Limb (tissue), 2 donors: Measurements from ENCODE around the gene RHOH.
A peak's percentile ranks its signal among the peaks of the same experiment; 100 is the strongest.

Source experiments
- DNase-seq, 2 donors: peaks; one replicate each; pipeline ENCODE4 v3.0.0-alpha.2; 2016; ENCODE audit errors: extremely low spot score in 2 of 2

The RHOH gene

DNA sequence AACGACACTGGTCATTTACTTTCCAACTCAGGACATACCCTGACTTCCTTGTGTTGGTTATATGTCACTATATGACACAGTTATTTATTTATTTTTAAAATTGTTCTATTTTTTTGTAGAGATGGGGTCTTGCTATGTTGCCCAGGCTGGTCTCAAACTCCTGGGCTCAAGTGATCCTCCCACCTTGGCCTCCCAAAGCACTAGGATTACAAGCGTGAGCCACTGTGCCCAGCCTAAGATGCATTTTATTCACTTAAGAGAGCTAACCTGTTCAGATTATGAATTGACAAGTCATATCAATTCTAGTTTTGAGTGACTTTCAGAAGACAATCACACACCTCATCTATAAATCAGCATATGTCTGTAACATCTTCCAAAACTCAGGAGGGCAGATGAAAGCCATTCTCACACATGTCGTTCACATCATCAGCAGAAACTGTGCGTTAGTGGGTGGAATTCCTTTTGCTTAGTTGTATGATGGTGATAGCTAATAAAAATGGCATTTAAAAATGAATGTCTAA, 9.4 kb upstream of the RHOH start:
- no peak for DNase-seq

DNA sequence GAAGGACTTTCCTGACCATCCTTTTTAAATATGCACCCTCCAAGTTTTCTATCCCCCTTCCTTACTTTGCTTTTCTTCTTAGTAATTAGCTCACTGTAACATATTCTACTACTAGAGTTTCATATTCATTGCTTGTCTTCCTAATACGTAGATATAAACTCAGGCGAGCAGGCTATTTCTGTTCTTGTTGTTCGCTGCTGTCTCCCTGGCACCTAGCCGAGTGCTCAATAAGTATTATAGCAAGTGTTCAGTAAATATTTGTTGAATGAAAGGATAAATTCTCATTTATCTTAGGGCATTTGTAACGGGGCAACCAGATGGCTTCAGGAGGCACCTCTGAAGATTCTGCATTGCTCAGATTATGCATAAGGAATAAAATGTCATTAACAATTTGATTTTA, 6.8 kb upstream of the RHOH start:
- peak in 1 of 2 donors; percentile 24 for DNase-seq

DNA sequence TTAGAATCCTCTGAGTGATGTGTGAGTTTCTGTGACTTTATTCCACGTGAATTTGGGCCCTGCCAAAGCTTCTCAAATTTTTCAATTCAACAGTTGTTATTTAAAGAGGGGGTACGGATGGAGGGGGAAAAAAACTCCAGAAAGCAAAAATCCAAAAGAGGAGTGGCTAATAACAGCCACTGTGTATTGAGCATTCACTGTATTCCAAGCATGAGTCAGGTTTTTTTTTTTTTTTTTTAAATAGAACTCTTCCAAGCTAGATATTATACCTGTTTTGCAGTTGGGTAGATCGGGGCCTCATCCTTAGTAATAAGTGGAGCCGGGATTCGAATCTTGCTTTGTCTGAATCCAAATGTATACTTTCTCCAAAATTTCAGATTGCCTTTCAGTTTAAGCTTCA, 6.4 kb upstream of the RHOH start:
- no peak for DNase-seq

DNA sequence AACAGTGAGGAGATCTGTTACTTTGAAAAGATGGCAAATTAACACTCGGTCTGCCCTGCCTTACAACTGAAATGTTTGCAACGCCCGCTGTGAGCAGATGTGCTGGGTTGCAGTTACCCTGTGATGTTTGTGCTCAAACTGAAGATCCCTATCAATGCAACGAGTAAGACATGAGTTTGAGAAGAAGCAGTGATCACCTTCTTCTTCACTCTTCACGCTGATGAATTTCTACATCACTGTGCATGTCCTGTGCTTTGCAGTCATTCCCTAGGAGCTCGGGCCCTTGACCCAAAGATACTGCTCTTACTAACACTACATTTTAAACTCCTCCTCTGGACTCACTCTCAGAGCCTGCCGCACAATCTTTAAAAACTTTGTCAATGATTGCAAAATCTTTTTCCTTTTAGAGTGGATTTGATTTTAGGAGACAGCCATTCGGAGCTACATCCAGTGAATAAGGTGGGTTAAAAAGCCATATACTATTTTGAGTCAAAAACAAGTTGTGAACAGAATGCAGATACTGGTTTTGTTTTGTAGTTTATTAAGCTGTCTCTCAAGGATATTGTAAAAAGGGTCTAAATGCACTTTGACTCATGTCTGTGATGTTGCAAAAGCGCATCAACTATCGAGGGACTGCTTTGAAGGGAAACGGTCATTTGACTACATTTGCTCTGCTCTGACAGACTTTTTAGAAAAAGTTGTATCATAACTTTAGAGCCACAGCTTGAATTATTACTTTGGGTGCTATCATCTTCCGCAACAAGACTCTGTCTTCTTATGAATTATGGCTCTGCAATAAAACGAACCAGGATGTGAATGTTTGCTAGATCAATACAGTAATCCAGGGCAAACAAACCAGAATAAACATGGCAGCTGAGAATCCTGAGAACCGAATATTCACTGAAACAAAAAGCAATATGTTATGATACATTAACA, 5.7 kb upstream of the RHOH start:
- no peak for DNase-seq

DNA sequence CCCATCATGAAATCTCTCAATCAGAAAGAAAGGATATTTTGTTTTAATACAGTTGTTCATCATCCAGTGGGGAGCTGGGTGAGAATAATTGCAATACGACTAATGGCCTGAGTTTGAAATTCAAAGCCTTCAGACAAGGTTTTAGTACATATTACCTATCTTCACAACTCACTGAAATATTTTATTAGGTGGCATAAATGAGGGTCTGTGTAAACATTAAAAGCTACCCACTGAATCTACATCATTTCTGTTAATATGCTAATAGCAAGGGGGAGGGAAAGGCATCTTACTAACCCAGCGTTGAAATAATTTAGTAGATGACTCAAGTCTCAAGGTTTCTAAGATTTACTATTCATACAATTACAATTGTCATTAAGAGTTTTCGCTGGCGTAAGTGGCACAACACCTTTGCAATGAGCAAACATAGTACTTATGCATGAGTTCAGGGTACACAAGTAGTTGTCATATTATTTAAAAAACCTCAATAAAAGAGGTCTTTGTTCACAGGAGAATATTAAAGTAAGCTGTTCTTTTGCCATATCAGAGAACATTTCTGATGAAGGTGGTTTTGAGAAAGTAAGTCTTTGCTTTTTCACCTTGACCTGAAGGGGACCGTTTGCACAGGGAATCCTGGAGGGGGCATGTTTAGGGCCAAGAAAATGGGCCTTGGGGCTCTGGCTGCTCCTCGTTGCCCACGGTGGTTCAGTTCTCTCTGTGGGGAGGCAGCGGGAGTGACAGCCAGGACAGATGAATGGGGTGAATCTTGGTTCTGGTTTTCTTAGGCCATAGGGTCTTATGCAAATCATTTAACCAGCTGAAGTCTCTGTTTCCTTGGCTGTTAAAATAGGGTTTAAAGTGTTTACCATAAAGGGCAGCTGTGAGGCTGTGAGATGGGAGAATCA, 4.5 kb upstream of the RHOH start:
- no peak for DNase-seq

DNA sequence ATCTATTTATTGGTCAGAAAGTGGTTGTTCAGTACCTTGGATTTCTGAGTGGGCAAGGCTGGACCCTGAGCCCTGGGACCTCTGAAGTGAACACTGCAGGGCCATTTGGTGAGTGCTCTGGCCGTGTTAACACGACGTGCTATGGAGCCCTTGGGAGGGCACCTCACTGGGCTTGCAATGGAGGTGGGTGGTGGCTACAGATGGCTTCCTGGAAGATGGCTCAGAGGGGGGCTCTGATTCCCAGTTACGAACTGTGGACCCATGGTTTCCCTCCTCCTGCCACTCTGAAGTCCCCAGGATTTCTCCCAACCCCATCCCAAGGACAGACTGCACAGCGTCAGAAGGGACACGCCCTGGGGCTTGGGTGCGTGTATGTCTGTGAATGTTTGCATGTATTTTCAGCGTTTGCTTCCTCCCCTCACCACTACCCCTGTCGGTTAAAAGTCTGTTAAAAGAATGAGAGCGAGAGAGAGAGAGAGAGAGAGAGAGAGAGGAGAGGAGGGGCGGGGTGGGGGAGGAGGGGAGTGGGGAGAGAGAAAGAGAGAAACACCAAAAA, 3.7 kb upstream of the RHOH start:
- no peak for DNase-seq

DNA sequence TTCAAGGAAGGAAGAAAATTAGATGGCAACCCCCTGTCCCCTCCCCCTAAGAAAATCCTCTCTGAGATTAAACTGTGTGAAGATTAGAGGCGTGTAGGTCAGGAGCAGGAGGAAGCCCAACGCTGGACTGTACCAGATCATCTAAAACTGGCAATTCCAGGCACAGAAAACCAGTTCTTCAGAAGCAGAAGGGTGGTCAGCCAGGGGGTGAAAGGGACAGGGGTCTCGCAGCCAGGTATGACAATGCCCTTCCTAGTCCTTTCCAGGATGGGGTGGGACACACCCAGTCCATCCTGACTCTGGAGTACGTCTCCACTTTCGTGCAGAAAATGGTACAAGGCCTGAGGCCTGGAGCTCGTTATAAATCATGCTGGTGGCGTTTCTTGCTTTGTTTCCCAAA, 3.3 kb upstream of the RHOH start:
- no peak for DNase-seq

DNA sequence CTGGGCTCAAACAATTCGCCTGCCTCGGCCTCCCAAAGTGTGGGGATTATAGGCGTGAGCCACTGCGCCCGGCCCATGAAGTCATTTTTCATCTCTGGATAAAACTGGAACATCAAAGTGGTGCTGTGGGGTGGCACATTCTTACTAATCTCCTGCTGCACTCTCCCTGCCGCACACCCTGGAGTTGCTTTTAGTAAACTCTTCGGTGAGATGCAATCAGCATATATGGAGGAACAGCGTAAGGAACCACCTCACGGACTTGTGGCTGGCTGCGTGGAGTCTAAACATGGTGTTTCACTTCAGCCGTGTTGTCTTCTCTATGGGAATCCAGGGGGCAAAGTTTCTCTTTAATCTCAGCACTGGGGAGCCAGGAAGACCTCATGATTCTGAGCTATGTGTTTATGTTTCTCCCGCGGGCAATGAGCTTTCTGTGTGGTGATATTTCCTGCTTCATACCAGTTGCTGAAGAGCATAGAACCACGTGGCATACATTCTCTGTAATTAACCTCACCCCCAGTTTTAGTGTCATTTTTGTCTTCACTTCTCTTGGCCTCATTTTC, 2.1 kb upstream of the RHOH start:
- DNase-seq: no peak

DNA sequence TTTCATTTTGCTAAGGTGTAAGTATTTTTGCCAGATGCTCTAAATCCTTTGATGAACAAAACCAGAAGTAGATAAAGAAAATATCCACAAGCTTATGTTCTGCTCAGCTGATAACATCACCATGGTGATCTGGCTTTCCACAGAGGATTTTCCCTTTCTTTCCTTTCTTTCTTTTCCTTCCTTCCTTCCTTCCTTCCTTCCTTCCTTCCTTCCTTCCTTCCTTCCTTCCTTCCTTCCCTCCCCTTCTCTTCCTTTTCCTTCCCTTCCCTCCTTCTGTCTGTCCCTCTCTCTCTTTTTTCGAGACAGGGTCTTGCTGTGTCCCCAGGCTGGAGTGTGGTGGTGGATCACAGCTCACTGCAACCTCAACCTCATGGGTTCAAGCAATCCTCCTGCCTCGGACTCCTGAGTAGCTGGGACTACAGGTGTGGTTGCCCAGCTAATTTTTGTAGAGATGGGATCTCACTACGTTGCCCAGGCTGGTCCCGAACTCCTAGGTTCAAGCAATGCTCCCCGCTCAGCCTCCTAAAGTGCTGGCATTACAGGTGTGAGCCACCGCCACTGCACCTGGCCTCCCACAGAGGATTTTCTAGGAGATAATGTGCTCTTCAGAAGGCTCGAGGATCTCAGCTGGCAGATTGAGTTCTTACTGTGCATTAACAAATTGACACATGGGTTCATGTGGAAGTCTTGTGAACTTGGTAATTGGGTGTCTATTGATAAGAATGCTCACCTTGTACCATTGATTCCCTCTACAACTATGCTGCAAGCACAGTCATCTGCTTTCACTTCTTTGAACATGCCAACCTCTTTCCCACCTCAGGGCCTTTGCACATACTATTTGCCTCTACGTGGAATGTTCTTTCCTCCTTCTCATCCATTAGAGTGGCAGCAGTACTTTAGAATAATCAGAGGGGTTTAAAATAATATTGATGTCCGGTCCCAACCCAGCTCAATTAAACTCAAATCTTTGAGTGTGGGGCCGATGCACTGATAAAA, 1.4 kb upstream of the RHOH start:
- DNase-seq: no peak

DNA sequence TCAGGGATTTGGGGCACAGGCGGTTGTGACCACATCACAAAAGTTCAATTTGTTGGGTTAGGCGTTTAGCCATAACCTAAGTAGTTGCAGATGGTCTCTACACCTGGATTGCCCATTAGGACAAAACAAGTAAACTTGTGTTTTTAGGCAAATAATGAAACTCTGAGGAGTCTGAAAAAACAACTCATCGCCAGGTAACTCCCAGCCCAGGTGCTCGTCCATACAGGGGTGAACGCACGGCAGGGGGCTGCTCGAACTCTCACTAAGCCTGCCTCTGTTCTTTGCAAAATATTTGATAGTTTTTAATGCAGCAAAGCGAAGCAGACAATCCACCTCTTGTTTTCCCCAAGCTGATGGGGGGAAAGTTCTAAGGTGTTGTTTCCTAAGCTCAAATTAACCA, 559 bp upstream of the RHOH start:
- no peak for DNase-seq

DNA sequence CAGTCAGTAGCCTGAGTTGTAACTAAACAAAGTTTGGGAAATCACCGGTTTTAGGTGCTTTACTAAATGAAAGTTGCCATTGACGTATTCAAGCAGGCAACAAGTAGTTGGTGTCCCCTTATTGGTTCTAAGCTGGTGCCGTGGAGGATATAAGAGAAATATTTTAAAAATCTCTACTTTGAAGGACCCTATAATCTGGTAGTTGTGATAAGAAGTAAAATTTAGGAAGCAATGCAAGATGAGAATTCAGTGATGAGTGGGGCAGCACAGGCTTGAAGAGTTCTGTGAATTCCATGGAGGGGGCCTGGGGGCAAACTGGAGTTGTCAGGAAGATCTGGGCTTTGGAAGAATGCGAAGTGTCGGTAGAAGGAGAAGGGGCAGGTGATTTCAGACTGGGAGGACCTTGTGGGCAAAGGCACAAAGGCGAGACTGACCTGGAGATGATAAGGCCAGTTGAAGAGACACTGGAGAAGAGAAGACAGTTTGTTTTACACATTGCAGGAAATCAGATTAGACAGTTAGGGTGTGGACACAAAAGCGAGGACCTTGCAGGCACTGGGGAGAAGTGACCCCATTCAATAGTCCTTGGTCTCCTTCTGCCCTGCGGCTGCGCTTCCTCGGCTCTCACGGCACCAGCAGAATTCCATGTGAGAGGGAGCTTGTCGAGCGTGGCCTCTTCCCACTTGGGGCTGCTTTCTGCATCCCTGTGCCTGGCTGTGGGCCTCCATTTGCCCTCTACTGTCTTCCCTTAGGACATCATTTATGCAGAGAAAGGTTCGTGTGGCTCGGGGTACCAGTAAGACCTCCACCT, 1.3 kb downstream of the RHOH start:
- DNase-seq: no peak

DNA sequence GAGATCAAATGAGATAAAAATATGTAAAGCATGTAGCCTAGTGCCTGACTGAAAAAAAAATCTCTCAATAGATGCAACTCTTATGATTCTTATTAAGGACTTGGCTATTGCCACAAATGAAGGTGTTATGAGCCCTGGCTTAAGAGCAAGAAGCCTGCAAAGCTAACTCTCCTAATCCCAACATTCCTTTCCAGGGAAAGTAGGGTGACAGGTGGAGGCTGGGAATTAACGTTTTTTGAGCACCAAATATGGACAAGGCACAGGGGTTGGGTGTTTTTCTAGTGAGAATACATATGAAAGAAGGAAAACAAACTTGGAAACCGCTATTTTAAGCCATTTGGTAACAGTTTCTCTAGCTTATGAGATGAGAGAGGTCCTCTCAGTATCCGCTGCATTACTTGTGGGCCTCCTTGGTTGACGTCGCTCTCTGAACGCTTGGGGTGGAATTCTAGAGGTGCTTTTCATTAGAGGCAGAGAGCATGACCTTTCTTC, 2.4 kb downstream of the RHOH start:
- DNase-seq: no peak

DNA sequence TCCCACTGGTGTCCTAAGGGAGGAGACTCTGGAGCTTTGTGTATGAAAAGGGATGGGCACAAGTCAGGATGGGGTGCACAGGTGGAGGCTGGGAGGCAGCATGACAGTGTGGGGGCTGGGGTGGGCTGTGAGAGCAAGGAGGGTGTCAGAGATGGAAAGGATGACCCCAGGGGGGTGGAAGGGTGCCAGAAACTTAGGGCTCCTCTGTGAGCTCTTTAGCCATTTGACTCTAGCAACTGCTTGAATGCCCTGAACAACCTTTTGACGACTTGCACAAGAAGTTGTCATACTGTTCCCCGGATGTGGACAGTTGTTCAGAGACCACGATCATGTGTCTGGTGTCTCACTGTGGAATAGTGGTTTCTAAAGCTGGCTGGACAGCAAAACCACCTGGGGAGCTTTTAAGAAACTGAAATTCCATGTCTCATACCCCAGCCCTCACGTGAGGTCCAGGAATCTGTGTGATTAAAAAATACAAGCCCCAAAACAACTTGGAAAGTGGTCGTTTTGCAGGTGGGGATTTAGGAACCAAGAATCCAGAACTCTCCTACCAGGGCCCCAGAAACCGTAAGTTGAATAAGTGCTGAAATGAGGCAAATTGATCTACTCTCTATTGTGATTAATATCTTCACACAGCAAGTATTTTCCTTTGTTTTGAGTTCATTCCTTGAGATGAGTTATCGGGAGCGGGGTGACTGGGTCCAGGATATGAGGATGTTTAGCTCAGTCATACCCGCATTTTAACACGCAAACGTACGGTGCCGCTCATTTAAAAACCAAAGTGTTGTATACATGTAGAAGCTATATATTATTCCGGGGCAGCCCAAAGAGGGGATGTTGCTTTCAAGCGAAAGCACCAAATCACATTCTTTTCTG, 3.4 kb downstream of the RHOH start:
- no peak for DNase-seq

DNA sequence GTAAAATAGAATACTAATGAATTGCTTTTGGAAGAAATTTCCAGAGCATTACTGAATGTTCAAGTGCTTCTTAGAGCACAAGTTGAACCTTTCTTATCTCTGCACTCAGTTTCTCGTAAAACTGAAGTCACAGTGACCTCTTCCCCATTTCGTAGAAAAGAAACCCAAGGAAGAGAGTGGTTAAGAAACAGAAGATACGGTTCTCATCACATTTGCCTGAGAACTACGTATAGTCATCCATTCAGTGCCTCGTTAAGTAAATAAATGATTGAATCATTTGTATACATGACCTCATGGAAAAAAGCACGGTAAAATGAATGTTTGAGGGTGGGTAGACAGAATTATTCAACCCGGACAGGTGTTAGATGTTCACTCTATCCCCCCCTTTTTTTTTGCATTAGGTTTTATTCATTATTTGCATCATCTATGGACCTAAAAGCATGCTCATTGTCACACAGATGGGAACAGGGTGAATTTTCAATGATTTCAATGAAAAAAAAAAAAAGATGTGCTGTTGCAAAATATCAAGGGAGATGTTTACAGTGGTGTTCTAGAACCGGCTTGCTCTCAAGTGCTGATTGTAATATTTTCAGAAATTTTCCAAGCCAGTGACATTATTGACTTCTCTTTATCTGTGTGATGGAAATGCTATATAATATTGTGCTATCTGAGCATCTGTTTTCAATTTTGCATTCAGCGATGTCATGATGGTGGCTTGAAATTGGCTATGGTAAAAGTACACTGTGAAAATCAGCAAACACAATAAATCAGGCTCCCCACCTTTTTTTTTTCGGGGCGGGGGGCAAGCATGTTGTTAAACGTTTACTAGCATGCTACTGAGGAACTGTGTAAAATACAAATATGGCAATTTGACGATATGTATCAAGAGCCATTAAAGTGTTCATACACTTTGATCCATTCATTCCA, 4.3 kb downstream of the RHOH start:
- DNase-seq: no peak

DNA sequence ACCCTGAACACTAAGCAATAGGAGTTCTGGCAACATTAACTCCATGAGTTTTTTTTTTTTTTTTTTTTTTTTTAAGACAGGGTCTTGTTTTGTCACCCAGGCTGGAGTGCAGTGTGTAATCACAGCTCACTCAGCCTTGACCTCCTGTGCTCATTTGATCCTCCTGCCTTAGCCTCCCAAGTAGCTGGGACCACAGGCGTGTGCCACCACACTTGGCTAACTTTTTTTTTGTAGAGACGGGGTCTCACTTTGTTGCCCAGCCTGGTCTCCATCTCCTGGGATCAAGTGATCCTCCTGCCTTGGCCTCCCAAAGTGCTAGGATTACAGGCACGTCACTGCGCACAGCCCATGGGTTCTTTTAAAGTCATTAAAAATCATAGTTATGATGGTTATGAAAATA, 5.1 kb downstream of the RHOH start:
- DNase-seq: no peak

DNA sequence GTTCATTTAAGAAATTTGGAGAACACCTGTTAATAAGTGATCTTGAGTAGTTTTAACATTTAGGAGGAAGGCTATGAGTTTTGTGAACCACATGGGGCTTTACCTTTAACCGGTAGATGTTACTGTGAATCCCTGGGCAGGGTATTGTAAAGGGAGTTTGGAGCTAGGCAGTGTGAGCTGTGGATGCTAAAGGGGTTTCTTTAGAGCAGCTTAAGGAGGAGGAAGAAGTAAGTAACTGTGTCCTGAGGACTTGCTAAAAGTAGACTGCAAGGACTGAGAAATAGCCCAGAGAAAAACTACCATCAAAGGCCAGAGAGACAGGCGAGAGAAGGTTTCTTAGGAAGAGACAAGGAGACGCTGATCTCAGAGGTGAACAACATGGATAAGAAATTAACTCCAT, 5.6 kb downstream of the RHOH start:
- DNase-seq: no peak
